Forelimb muscle (tissue), 1 donor: Measurements from ENCODE around the gene ASIC5. TPM values are rescaled to one million over a fixed set of nuclear protein-coding genes. Genes with fewer than 3 reads are reported as not detected.

Experiments used
- DNase-seq: peaks from one replicate; pipeline ENCODE4 v3.0.0-alpha.2; 2013; ENCODE audit warnings: low read depth
- polyA plus RNA-seq: library from polyadenylated mRNA; unstranded; fragments of 120-200 nt; gene quantifications from one replicate; pipeline ENCODE4 v1.2.1, GENCODE V29; 2013; ENCODE audit not compliant: insufficient read length

ASIC5 gene
- polyA plus RNA-seq, 1 donor: not detected

- no peak for DNase-seq
Observed at GRCh38 chr4:155881555-155881954, 15.5 kb upstream of the ASIC5 start.

- DNase-seq: no peak
Observed at GRCh38 chr4:155879767-155880166, 13.7 kb upstream of the ASIC5 start.

DNA sequence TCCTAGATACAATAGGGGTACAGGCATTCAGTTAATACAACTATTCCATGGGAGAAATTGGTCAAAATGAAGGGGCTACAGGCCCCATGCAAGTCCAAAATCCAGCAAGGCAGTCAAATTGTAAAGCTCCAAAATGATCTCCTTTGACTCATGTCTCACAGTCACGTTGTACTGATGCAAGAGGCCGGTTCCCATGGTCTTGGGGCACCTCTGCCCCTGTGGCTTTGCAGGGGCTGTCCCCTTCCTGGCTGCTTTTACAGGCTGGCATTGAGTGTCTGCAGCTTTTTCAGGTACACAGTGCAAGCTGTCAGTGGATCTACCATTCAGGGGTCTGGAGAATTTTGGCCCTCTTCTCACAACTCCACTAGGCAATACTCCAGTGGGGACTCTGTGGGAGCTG lies 12.5 kb upstream of the ASIC5 start:
- DNase-seq: no peak

DNA sequence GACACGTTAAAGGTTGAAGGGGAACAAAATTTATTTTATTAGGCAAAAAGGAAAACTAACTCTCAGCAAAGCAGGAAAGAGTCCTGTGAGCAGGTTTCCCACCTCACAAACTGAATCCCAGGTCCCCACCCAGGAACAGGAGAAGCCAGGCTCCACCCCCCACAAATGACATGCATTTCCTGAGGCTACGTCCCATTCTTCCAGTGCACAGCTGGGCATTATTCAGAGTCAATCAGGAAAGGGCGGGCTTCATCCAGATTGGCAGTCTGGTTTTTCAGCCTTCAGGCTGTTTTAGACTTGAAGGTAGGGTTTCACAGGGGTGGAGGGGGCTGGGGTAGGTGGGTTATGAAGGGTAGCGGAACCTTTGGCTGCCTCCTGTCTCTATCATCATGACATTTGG lies 11.9 kb upstream of the ASIC5 start:
- DNase-seq: no peak

- no peak for DNase-seq
Observed at GRCh38 chr4:155875878-155876277, 9.8 kb upstream of the ASIC5 start.

DNA sequence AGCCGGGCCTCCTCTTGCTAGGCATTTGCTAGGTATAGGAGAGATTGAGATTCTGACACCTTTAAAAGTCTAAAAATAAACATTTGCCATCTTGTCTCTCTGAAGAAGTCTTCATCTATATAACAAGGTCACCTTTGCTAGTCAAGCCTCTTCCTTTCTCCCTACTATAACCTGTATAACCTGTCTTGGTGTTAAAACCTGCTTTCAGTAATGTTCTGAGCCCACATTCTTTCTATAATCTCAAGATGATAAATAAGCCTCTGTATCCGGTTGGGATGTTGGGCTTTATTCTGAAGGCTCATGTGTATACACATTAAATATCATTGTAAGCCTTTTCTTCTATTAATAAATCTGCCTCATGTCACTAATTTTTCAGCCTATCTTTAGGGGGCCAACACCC lies 10.2 kb downstream of the ASIC5 start:
- no peak for DNase-seq

- no peak for DNase-seq
Observed at GRCh38 chr4:155854582-155855226, 11.4 kb downstream of the ASIC5 start.

GRCh38 chr4:155853189-155853588 lies 12.9 kb downstream of the ASIC5 start:
- DNase-seq: no peak

DNA sequence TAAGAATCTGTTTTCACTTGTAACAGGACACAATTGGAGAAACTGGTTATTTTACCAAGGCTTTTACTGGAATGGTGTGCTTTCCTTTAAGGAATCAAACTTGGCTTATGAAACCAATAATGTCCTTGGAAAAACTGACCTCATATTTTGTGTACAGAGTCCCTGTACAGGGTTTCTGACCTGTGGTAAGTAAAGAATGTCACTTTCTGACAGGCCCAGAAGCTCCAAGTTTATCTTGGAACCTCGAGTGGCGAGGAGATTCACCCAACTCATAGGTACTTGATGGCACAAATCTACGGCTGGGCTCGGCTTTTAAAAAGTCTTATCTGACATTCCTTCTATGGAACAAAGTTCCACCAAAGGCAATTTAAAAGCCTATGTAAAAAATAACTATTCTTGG lies 17.0 kb downstream of the ASIC5 start:
- no peak for DNase-seq

DNA sequence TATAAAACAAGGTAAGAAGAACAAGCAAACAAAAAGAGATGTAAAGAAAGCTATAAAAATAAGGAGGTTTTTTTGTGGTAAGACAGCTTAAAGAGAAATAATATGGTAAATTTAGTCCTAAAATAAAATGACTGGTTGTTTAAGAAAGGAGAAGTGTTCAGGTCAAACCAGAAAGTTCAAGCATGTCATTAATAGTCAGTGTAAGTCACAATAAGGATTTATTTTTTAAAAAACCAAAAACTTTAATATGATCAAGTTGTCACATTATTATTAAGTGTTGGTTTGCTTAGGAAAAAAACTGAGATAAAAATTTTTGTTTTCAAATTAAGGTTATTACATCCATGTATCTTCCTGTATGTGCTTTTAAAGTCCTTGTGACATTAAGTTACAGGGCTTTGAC lies 19.1 kb downstream of the ASIC5 start:
- no peak for DNase-seq

DNA sequence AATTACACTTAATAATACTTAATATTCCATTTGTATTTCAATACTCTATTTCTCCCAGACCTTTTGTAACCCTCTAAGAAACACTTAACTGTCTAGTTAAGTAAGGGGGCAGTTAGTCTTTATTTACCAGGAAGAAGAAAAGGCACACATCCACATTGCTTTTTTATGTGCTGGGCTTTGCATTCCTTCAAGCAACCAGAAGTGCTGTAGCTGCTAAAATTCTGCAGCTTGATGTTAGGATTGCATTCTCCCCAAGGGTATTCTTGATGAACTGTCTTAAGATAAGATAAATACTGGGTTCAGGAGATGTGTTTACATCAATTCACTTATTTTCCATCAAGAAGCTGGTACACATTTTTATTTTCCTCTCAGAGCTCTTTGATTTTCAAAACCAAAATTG lies 24.0 kb downstream of the ASIC5 start:
- no peak for DNase-seq

GRCh38 chr4:155837203-155837796 lies 28.8 kb downstream of the ASIC5 start:
- no peak for DNase-seq

DNA sequence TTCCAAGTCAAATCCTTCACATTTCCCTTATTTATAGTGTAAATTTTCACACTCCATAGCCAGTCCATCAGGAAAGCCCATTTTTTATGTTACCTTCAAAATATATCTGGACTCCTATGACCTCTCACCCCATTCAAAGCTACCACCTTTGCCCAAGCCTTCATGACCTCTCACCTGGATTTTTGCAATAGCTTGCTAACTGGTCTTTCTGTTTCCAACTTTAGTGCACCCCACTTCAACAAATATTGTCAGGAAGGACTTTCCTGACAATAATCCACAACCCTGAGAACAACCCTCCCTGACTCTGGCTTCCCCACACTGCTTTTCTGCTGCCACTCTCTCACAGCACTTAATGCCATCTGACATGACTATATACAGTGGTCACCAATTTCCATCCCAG lies 33.4 kb downstream of the ASIC5 start:
- no peak for DNase-seq

DNA sequence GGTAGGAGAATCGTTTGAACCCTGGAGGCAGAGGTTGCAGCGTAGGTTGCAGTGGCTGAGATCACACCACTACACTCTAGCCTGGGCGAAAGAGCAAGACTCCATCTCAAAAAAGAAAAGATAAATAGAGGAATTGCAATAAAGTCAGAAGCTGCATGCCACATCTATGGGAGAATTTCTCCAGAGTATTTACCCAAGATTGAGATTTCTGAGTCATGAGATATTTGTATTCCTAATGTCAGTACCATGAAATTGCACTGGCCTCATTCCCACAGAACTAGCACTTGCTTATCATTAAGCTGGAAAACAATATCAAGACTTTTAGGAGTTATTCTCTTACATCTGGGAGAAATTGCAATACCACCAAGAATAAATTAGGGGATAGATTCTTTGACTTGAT lies 37.4 kb downstream of the ASIC5 start:
- no peak for DNase-seq

GRCh38 chr4:155822572-155822971 lies 43.5 kb downstream of the ASIC5 start:
- DNase-seq: no peak

DNA sequence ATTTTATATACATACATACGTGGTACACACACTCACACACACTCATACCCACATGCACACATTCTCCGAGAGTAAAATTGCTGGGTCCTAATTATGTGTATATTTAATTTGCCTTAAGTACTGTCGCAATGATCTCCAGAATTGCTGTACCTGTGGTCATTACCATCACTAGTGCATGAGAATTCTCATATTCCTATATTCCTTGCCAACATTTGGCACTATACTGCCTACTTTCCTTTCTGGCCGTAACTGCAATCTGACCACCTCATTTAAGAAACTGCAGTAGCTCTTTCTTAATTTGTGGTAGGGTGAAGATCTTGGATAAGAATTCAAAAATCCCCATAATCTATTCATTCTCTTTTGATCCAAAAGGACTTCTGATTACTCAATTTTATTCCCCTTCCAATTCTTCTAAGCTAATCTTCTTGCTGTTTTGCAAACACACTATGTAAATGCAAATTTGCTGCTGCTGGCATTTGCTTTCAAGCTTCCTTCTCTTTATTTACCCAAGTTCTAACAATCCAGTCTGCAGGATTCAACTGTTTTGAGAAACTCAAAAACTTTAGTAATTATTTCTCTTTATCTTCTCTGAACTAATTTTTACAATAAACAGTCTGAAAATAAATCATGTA lies 45.1 kb downstream of the ASIC5 start:
- no peak for DNase-seq

DNA sequence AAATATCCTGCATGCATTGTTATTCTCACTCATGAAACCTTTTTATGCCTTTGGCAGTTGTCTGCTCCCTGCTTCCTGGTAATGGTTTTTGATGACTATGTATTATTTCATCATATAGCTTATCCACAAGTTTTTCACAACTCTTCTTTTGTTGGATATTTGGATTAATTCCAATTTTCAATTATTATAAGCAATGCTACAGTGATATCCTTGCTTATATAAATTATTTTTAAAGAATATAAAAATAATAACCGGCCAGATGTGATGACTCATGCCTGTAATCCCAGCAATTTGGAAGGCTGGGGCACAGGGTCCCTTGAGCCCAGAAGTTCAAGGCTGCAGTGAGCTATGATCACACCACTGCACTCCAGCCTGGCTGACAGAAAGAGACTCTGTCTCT lies 47.0 kb downstream of the ASIC5 start:
- no peak for DNase-seq

DNA sequence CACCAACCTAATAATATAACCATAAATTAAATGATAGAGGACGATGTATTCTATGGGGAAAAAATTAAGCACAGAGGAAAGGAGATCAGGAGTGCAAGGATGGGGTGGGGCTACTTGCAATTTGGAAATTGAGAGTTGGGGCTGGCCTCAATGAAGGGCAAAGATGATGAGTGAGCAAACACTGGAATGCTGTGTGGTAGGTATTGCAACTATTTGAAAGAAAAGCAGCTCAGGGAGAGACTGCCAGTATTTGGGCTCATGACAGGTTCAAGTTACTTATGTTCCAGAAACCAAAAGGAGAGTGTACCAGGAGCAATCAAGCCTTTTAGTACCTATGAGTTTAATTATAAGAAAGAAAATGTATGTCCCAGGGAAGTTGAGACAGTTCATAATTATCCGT lies 47.4 kb downstream of the ASIC5 start:
- no peak for DNase-seq

DNA sequence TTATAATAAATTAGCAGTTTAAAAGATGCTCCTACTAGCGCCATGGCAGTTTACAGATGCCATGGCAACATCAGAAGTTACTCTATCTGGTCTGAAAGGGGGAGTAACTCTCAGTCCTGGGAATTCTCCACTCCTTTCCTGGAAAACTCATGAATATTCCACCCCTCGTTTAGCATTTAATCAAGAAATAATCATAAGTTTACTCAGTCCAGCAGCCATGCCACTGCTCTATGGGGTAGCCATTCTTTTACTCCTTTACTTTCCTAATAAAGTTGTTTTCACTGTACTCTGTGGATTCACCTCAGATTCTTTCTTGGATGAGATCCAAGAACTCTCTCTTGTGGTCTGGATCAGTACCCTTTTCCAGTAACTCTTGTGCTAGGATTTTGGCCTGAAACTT lies 55.0 kb downstream of the ASIC5 start:
- no peak for DNase-seq

DNA sequence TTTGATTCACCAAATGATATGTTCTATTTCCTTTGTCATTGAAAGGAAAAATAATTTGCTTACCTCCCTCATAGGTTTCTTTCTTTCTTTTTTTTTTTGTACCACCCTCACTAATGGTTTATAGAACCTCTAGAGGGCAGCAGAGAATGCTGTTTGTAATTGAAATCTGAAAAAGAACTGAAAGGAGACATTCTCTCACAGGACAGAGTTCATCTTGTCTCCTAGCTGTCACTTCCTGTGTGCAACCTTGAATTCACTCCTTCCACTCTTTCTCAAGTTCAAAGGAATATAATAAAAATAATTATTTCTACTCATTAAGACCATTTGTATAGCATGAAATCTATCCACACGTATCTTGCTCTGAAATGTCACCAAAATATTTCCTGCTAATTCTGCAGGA lies 56.2 kb downstream of the ASIC5 start:
- no peak for DNase-seq

DNA sequence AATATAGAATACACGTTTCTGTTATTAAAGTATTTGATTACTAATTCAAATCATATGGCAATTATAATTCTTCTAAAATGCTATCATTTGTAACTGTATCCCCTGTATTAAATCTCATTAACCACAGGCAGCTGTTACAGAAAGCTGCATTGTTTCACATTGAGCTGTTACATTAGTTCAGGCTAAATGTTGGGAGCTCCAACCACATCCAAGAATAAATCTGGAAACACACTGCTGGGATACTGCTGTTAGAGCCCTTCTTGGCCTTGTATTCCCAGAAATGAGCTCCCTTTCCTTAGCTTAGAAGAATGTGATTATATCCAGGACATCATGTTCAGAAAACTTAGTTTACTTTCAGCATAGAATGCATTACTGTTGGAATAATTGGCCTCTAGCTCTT lies 59.1 kb downstream of the ASIC5 start:
- DNase-seq: no peak

DNA sequence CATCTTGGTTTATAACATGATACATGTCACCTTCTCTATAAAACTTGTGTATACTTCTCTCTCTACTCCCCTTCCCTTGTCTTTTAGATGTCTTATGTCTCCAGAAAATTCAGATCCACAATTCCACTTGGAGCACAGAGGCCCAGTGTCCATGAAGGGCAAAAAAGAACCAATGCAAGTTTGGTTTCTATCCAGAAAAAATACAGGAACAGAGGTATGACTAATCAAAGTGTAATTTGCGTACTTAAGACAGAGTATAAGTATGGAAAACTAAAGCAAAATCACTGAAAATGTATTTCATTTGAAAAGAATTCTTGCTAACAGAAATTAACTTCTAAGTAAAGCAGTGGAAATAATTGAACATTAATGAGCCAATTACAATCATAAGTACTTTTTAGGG lies 61.1 kb downstream of the ASIC5 start:
- no peak for DNase-seq

- DNase-seq: no peak
Observed at GRCh38 chr4:155802190-155802959, 63.7 kb downstream of the ASIC5 start.
